Measurements from ENCODE around the gene ADIG.

DNA sequence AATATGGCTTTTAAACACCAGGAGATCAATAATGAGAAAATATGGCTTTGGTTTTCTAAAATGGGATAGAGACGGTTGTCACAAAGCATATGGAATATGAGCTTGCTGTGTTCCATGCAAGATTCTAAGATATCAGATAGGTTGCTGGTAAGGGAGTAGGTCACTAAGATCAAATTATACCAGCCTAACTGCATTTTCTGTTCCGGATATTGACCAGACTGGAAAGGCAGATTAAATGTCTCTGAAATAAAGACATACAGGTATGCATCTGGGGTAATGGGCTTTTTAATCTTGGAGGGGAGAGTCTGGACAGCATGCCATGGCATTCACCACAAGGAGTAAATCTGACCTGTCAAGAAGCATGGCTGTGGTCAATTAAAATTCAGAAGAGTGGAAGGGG lies 35.2 kb upstream of the ADIG start:
- TF ChIP-seq, protein P1, sequence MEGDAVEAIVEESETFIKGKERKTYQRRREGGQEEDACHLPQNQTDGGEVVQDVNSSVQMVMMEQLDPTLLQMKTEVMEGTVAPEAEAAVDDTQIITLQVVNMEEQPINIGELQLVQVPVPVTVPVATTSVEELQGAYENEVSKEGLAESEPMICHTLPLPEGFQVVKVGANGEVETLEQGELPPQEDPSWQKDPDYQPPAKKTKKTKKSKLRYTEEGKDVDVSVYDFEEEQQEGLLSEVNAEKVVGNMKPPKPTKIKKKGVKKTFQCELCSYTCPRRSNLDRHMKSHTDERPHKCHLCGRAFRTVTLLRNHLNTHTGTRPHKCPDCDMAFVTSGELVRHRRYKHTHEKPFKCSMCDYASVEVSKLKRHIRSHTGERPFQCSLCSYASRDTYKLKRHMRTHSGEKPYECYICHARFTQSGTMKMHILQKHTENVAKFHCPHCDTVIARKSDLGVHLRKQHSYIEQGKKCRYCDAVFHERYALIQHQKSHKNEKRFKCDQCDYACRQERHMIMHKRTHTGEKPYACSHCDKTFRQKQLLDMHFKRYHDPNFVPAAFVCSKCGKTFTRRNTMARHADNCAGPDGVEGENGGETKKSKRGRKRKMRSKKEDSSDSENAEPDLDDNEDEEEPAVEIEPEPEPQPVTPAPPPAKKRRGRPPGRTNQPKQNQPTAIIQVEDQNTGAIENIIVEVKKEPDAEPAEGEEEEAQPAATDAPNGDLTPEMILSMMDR (IDR thresholded peaks at IDR 0.05; ENCODE audit: low read length), result no peak
- TF ChIP-seq EZH2 (optimal IDR thresholded peaks at IDR 0.05; ENCODE audit: low read depth, low read length), result no peak
- no peak for TF ChIP-seq EZH2phosphoT487 (IDR thresholded peaks at IDR 0.05; ENCODE audit: low read length)

All from MM.1S (cell line).